Sigmoid colon (tissue), 7 donors: ENCODE results near the gene TMEM63B. TPM values are rescaled to one million over a fixed set of nuclear protein-coding genes. Genes with fewer than 3 reads are reported as not detected.

Experiments
- DNase-seq: peaks from one replicate; pipeline ENCODE4 v3.0.0-alpha.2; 2019
- H3K27ac ChIP-seq, 4 donors: fragments of 200-600 bp; sonication (generic); one replicate each; pipeline ENCODE4 v1.5.1; 2016 to 2019; ENCODE audit warnings: mild to moderate bottlenecking in 1 of 4
- H3K27me3 ChIP-seq, 3 donors: fragments of 200-600 bp; sonication (generic); one replicate each; pipeline ENCODE4 v1.5.1; 2019; ENCODE audit warnings: mild to moderate bottlenecking in 1 of 3
- H3K36me3 ChIP-seq, 4 donors: fragments of 200-600 bp; sonication (generic); one replicate each; pipeline ENCODE4 v1.5.1; 2016 to 2019
- H3K4me1 ChIP-seq, 4 donors: fragments of 200-600 bp; sonication (generic); one replicate each; pipeline ENCODE4 v1.5.1; 2017 to 2019
- H3K4me3 ChIP-seq, 4 donors: fragments of 200-600 bp; sonication (generic); one replicate each; pipeline ENCODE4 v1.5.1; 2017 to 2019; ENCODE audit warnings: mild to moderate bottlenecking in 2 of 4, moderate library complexity in 1 of 4
- H3K9me3 ChIP-seq, 4 donors: fragments of 200-600 bp in 3 of 4; sonication (generic) in 3 of 4; one replicate each; pipeline versions ENCODE4 v1.5.1 to v1.6.1; 2013 to 2019
- EP300 ChIP-seq, 4 donors: sonication (generic); formaldehyde crosslinking; IDR thresholded peaks; one replicate each; pipeline ENCODE4 v1.6.1; 2017; ENCODE audit warnings: antibody characterized with exemption in 4 of 4
- POLR2A ChIP-seq, 2 donors: fragments of 450-650 bp; IDR thresholded peaks; one replicate each; pipeline ENCODE4 v1.6.1; 2016; ENCODE audit warnings: antibody characterized with exemption in 2 of 2, mild to moderate bottlenecking in 2 of 2, moderate library complexity in 2 of 2
- POLR2AphosphoS5 ChIP-seq, 4 donors: sonication (generic); formaldehyde crosslinking; IDR thresholded peaks; one replicate each; pipeline ENCODE4 v1.6.1; 2017; ENCODE audit warnings: antibody characterized with exemption in 4 of 4
- WGBS, 2 donors: extraction: QIAGEN DNeasy Blood & Tissue Kit; methylation state at CpG; one replicate each; pipeline ENCODE4 v1.1.7; 2013; 5-methylcytosine and 5-hydroxymethylcytosine counted together
- intact Hi-C: fragments of 100-400 bp; cut with DNase I; formaldehyde crosslinking; loops from one replicate; pipeline ENCODE4 v1.15.1; 2023
- polyA plus RNA-seq, 3 donors: library from polyadenylated mRNA; stranded (reverse); fragments of 200-250 nt; gene quantifications; one replicate each; pipeline ENCODE4 v1.2.3, GENCODE V29; 2013
- total RNA-seq, 4 donors: library from RNA; depleted of rRNA; stranded (reverse); fragments of >200 nt; gene quantifications; one replicate each; pipeline ENCODE4 v1.1.0, GENCODE V29; 2016
- TF ChIP-seq, protein P1 (sequence below), 4 experiments: fragments of 450-650 bp in 3 of 4; fragments of 200-600 bp in 1 of 4; IDR thresholded peaks; one replicate each; pipeline ENCODE4 v1.5.1; 2016 to 2019; ENCODE audit warnings: antibody characterized with exemption in 4 of 4, mild to moderate bottlenecking in 3 of 4, moderate library complexity in 2 of 4
- donor health status: healthy with polysubstance abuse.
- donor health status: Bipolar disorder and iron deficiency.
- donor health status: healthy.

Gene TMEM63B
- total and polyA plus RNA-seq, 7 donors: 9.0 to 48.5 (median 14.6) TPM

DNA sequence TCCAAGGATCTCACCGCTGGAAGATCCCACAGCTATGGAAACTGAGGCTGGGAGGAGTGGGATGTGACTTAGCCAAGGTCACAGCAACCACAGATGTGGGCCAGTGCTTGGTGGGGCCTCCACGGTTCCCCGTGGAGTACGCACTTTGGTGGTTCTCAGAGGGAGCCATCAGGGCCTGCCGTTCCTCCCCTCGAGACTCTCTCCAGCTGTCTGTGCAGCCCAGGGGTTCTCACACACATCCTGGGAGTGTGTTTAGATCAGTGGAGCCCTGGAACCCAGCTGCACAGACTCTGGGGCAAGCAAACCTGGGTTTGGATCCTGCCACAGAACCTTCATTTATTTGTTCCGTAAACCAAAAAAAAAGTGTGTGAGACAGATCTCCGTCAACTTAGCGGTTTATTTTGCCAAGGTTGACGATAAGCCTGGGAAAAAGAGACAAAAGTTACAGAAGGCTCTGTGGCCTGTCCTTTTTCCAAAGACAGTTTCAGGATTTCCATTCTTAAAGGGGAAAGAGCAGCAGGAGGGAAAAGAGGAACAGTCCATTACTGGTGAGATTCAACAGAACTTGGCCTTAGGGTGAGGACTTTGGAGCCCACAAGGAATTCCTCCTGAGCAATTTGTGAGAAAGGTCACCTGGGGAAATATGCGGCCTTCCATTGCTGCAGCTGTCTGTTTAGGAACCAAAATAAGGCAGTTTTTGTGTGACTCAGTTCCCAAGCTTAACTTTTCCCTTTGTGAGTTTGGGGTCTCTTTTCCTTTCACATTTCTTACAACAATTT, 75.8 kb downstream of the TMEM63B start:
- intact Hi-C loops: no loop called here
- Histone ChIP-seq H3K4me3 (no peak overlapping the region), H3K27me3 (no peaks in the 10 kb centered on the region), H3K27ac (peak overlapping the region in 3 of 4 donors; percentile 8 to 52 (median 48)), H3K4me1 (no peaks in the 10 kb centered on the region), H3K36me3 (no peaks in the 10 kb centered on the region), H3K9me3 (no peaks in the 10 kb centered on the region)
- TF ChIP-seq, protein P1, sequence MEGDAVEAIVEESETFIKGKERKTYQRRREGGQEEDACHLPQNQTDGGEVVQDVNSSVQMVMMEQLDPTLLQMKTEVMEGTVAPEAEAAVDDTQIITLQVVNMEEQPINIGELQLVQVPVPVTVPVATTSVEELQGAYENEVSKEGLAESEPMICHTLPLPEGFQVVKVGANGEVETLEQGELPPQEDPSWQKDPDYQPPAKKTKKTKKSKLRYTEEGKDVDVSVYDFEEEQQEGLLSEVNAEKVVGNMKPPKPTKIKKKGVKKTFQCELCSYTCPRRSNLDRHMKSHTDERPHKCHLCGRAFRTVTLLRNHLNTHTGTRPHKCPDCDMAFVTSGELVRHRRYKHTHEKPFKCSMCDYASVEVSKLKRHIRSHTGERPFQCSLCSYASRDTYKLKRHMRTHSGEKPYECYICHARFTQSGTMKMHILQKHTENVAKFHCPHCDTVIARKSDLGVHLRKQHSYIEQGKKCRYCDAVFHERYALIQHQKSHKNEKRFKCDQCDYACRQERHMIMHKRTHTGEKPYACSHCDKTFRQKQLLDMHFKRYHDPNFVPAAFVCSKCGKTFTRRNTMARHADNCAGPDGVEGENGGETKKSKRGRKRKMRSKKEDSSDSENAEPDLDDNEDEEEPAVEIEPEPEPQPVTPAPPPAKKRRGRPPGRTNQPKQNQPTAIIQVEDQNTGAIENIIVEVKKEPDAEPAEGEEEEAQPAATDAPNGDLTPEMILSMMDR (IDR thresholded peaks at IDR 0.05): no peak
- TF ChIP-seq POLR2A (IDR thresholded peaks at IDR 0.05) (no peak), EP300 (IDR thresholded peaks at IDR 0.05) (no peak), POLR2AphosphoS5 (IDR thresholded peaks at IDR 0.05) (no peak)
- 85 to 90% methylated on average over 11 of the region's 11 CpGs for WGBS, 2 donors
- DNase-seq: no peak

DNA sequence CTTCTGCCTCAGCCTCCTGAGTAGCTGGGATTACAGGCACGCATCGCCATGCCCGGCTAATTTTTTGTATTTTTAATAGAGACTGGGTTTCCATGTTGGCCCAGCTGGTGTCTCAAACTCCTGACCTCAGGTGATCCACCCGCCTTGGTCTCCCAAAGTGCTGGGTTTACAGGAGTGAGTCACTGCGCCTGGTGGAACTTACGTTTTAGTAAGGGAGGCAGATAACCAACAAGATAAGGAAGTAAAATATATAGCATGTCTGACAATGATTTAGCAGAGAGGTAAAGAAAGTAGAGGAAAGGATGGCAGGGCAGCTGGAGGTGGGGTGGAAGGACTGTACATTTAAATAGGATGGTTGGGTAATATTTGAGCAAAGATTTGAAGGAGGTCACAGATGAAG, 76.6 kb downstream of the TMEM63B start:
- Histone ChIP-seq H3K4me3 (no peak overlapping the region), H3K36me3 (no peaks in the 10 kb centered on the region), H3K27ac (no peak overlapping the region), H3K27me3 (no peaks in the 10 kb centered on the region), H3K4me1 (no peaks in the 10 kb centered on the region), H3K9me3 (no peaks in the 10 kb centered on the region)
- intact Hi-C loops: no loop called here
- TF ChIP-seq, protein P1 (IDR thresholded peaks at IDR 0.05): no peak
- TF ChIP-seq POLR2A (IDR thresholded peaks at IDR 0.05): no peak
- no peak for TF ChIP-seq EP300 (IDR thresholded peaks at IDR 0.05)
- no peak for TF ChIP-seq POLR2AphosphoS5 (IDR thresholded peaks at IDR 0.05)
- whole genome bisulfite sequencing, 2 donors: 54 to 82% methylated on average over 6 of the region's 6 CpGs
- no peak for DNase-seq

Other genes starting within 250 kb of the TMEM63B start
- 10 to 100 TPM; 32.4 to 55.8 (median 45.3) TPM for gene MRPL14, start 102 bp upstream of the TMEM63B start, total RNA-seq
- 100 to 1,000 TPM in 2 of 3 donors, 10 to 100 TPM in 1; 85.6 to 150 (median 109) TPM for gene MRPL14, start 102 bp upstream of the TMEM63B start, polyA plus RNA-seq
- gene CAPN11, start 31.3 kb downstream of the TMEM63B start, total RNA-seq: under 1 TPM in 1 of 4 donors, not detected in 3; 0.82 TPM
- 1 to 10 TPM in 1 of 3 donors, under 1 TPM in 2; 0.41 to 1.6 (median 0.60) TPM for gene CAPN11, start 31.3 kb downstream of the TMEM63B start, polyA plus RNA-seq
- not detected for gene MYMX, start 89.4 kb downstream of the TMEM63B start, total RNA-seq
- gene MYMX, start 89.4 kb downstream of the TMEM63B start, polyA plus RNA-seq: under 1 TPM in 1 of 3 donors, not detected in 2; 0.28 TPM
- gene SLC29A1, start 96.0 kb downstream of the TMEM63B start, total RNA-seq: 100 to 1,000 TPM; 147 to 195 (median 180) TPM
- gene SLC29A1, start 96.0 kb downstream of the TMEM63B start, polyA plus RNA-seq: 10 to 100 TPM in 2 of 3 donors, 1 to 10 TPM in 1; 4.2 to 24.8 (median 10.8) TPM
- gene HSP90AB1, start 119.5 kb downstream of the TMEM63B start, total RNA-seq: 100 to 1,000 TPM; 442 to 569 (median 518) TPM
- 100 to 1,000 TPM; 182 to 484 (median 320) TPM for gene HSP90AB1, start 119.5 kb downstream of the TMEM63B start, polyA plus RNA-seq
- gene SLC35B2, start 130.0 kb downstream of the TMEM63B start, total RNA-seq: 10 to 100 TPM; 25.3 to 28.8 (median 27.2) TPM
- gene SLC35B2, start 130.0 kb downstream of the TMEM63B start, polyA plus RNA-seq: 10 to 100 TPM in 1 of 3 donors, 1 to 10 TPM in 2; 7.2 to 36.9 (median 7.9) TPM
- 10 to 100 TPM in 1 of 4 donors, 1 to 10 TPM in 3; 4.7 to 13.6 (median 8.4) TPM for gene NFKBIE, start 138.0 kb downstream of the TMEM63B start, total RNA-seq
- 10 to 100 TPM in 2 of 3 donors, 1 to 10 TPM in 1; 8.4 to 16.2 (median 13.4) TPM for gene NFKBIE, start 138.0 kb downstream of the TMEM63B start, polyA plus RNA-seq
- 1 to 10 TPM in 1 of 4 donors, under 1 TPM in 3; 0.16 to 1.1 (median 0.68) TPM for gene TMEM151B, start 142.9 kb downstream of the TMEM63B start, total RNA-seq
- under 1 TPM in 1 of 3 donors, not detected in 2; 0.63 TPM for gene TMEM151B, start 142.9 kb downstream of the TMEM63B start, polyA plus RNA-seq
- 1 to 10 TPM; 6.1 to 7.6 (median 6.8) TPM for gene AARS2, start 185.8 kb downstream of the TMEM63B start, total RNA-seq
- gene AARS2, start 185.8 kb downstream of the TMEM63B start, polyA plus RNA-seq: 1 to 10 TPM; 1.4 to 9.7 (median 2.4) TPM
- gene SPATS1, start 215.1 kb downstream of the TMEM63B start, total RNA-seq: not detected
- not detected for gene SPATS1, start 215.1 kb downstream of the TMEM63B start, polyA plus RNA-seq